Prostate gland (tissue), 2 donors: ENCODE measurements around the gene NCAM1. TPM values are rescaled to one million over a fixed set of nuclear protein-coding genes. Genes with fewer than 3 reads are reported as not detected.

Source experiments
- DNase-seq: peaks from one replicate; pipeline ENCODE4 v3.0.0-alpha.2; 2019; ENCODE audit warnings: low spot score
- H3K27ac ChIP-seq, 2 donors: fragments of 200-600 bp; sonication (generic); 2 replicates each; pipeline ENCODE4 v1.5.1; 2017 to 2019
- H3K27me3 ChIP-seq: fragments of 200-600 bp; sonication (generic); replicated peaks from 2 replicates; pipeline ENCODE4 v1.5.1; 2019; ENCODE audit not compliant: insufficient read depth
- H3K36me3 ChIP-seq, 2 donors: fragments of 200-600 bp; sonication (generic); 1 replicate in 1 of 2; 2 replicates in 1 of 2; pipeline versions ENCODE4 v1.5.1 to v1.8.1; 2017 to 2019
- H3K4me1 ChIP-seq: fragments of 200-600 bp; sonication (generic); replicated peaks from 2 replicates; pipeline ENCODE4 v1.5.1; 2019
- H3K4me3 ChIP-seq, 2 donors: fragments of 200-600 bp; sonication (generic); 2 replicates each; pipeline ENCODE4 v1.5.1; 2017 to 2019
- H3K9me3 ChIP-seq: fragments of 200-600 bp; sonication (generic); 2 replicates; pipeline ENCODE4 v1.5.1; 2017
- POLR2A ChIP-seq: fragments of 450-650 bp; IDR thresholded peaks from one replicate; pipeline ENCODE4 v1.6.1; 2016; ENCODE audit warnings: antibody characterized with exemption, mild to moderate bottlenecking
- POLR2AphosphoS5 ChIP-seq: sonication (generic); formaldehyde crosslinking; IDR thresholded peaks from one replicate; pipeline ENCODE4 v1.6.1; 2017; ENCODE audit warnings: antibody characterized with exemption
- WGBS: methylation state at CpG from one replicate; pipeline ENCODE4 v1.1.5; 2018; 5-methylcytosine and 5-hydroxymethylcytosine counted together
- intact Hi-C: fragments of 100-400 bp; cut with DNase I; formaldehyde crosslinking; loops from one replicate; pipeline ENCODE4 v1.14.2; 2022
- total RNA-seq, 2 donors: library from RNA; depleted of rRNA; stranded (reverse); fragments of >200 nt; gene quantifications; one replicate each; pipeline ENCODE4 v1.1.0, GENCODE V29; 2016
- TF ChIP-seq, protein P1 (sequence below), 4 experiments: fragments of 200-600 bp in 2 of 4; fragments of 450-650 bp in 2 of 4; sonication (generic) in 2 of 4; IDR thresholded peaks; 1 replicate in 3 of 4; 2 replicates in 1 of 4; pipeline ENCODE4 v1.5.1; 2016 to 2019; ENCODE audit warnings: antibody characterized with exemption in 4 of 4, mild to moderate bottlenecking in 2 of 4, moderate library complexity in 2 of 4

Gene NCAM1
- total RNA-seq, 2 donors from 2014 or later, result 3.8 to 39.7 TPM

DNA sequence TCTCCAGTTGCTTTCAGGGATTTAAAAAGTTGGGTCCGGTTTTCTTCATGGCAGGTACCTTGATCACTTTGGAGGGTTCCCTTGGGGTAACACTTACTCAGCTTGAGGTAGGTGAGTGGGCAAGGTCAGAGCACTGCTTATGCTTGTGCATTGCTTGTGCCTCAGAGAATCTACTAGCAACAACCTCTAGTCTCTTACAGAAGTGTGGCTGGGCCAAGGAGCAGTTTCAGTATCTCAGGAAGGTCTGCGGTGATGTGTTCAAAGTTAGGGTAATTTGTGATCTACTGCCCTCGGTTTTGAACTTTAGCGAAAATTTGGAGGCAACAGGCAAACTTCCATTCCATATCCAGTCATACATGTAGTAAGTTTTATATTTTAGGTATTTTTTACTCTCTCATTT is 62.8 kb downstream of the NCAM1 start:
- intact Hi-C loops, result no loop called here
- TF ChIP-seq, protein P1, sequence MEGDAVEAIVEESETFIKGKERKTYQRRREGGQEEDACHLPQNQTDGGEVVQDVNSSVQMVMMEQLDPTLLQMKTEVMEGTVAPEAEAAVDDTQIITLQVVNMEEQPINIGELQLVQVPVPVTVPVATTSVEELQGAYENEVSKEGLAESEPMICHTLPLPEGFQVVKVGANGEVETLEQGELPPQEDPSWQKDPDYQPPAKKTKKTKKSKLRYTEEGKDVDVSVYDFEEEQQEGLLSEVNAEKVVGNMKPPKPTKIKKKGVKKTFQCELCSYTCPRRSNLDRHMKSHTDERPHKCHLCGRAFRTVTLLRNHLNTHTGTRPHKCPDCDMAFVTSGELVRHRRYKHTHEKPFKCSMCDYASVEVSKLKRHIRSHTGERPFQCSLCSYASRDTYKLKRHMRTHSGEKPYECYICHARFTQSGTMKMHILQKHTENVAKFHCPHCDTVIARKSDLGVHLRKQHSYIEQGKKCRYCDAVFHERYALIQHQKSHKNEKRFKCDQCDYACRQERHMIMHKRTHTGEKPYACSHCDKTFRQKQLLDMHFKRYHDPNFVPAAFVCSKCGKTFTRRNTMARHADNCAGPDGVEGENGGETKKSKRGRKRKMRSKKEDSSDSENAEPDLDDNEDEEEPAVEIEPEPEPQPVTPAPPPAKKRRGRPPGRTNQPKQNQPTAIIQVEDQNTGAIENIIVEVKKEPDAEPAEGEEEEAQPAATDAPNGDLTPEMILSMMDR (IDR thresholded peaks at IDR 0.05), result no peak
- TF ChIP-seq POLR2AphosphoS5, result no peak
- Histone ChIP-seq H3K4me3 (no peak overlapping the region), H3K9me3 (no peaks in the 10 kb centered on the region), H3K4me1 (no peaks in the 10 kb centered on the region), H3K36me3 (no peaks in the 10 kb centered on the region), H3K27ac (no peak overlapping the region), H3K27me3 (no peaks in the 10 kb centered on the region)
- DNase-seq, result no peak
- 97% methylated on average over 4 of the region's 4 CpGs for WGBS

DNA sequence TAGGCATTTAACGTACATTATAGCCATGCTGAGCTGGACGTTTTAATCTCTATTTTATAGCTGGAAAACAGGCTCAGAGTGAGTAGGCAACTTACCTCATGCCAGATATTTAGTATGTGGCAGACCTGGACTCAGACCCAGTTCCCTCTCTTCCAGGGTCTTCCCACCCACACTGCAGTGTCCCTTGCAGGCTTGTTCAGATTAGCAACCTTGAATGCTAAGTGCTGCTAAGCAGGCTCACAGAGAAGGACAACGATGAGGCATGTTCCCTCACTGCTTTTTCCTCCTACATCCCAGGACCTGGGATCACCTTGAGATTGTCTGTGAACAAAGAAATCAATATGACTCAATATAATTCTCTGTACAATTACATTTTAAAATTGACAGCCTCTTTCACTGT is 65.6 kb downstream of the NCAM1 start:
- 60% methylated on average over 3 of the region's 3 CpGs for WGBS
- H3K36me3 ChIP-seq, result no peaks in the 10 kb centered on the region
- no peak for DNase-seq
- TF ChIP-seq, protein P1 (IDR thresholded peaks at IDR 0.05), result no peak
- no peak for TF ChIP-seq POLR2AphosphoS5
- TF ChIP-seq POLR2A, result no peak
- no peaks in the 10 kb centered on the region for H3K4me1 ChIP-seq
- no peaks in the 10 kb centered on the region for H3K9me3 ChIP-seq
- H3K4me3 ChIP-seq, result no peak overlapping the region
- intact Hi-C loops, result no loop called here
- no peaks in the 10 kb centered on the region for H3K27me3 ChIP-seq
- no peak overlapping the region for H3K27ac ChIP-seq

DNA sequence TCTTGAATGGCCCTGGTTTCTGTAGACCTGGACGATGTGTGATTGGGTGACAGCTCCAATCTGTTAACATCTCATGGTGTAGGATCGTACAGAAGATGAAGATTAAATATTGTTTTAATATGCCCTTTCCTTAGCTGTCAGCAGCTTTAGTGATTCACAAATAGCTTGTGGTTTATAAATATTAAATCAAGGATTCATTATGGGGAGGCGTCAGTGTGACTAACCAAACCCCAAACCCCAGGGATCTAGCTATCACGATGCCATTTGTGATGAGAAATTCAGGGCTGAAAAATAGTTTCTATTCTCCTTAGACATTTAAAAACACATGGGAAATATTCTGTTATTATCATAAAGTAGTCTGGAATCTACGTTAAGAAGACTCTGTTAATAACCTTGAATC is 73.4 kb downstream of the NCAM1 start:
- Histone ChIP-seq H3K27ac (no peak overlapping the region), H3K4me1 (no peaks in the 10 kb centered on the region), H3K4me3 (no peak overlapping the region), H3K9me3 (no peaks in the 10 kb centered on the region), H3K27me3 (no peaks in the 10 kb centered on the region), H3K36me3 (no peaks in the 10 kb centered on the region)
- 79% methylated on average over 5 of the region's 5 CpGs for WGBS
- no peak for DNase-seq
- no peak for TF ChIP-seq POLR2A
- intact Hi-C loops, result no loop called here

DNA sequence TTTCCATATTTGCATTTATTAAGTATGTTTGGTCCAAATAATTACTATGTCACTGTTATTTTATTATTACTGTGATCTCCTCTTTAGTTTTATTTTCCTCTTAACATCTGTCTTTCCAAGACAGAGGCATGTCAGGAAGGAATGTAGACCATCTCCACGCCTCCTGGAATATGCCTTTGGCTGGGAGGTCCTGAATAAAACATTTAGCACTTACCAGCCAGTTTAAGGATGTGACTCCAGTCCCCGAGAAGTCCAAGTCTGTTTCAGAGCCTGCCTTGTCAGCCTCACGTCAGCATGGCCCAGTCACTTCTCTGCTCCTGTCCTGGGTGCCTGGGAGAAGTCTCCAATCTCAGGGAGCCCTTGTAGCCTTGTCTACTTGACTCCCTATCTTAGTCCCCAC is 74.5 kb downstream of the NCAM1 start:
- no peak overlapping the region for H3K4me3 ChIP-seq
- H3K27me3 ChIP-seq, result no peaks in the 10 kb centered on the region
- H3K27ac ChIP-seq, result no peak overlapping the region
- intact Hi-C loops, result no loop called here
- no peaks in the 10 kb centered on the region for H3K36me3 ChIP-seq
- WGBS, result 95% methylated on average over 3 of the region's 3 CpGs
- H3K4me1 ChIP-seq, result no peaks in the 10 kb centered on the region
- DNase-seq, result no peak
- no peaks in the 10 kb centered on the region for H3K9me3 ChIP-seq
- no peak for TF ChIP-seq POLR2AphosphoS5
- no peak for TF ChIP-seq POLR2A
- TF ChIP-seq, protein P1 (IDR thresholded peaks at IDR 0.05), result no peak

DNA sequence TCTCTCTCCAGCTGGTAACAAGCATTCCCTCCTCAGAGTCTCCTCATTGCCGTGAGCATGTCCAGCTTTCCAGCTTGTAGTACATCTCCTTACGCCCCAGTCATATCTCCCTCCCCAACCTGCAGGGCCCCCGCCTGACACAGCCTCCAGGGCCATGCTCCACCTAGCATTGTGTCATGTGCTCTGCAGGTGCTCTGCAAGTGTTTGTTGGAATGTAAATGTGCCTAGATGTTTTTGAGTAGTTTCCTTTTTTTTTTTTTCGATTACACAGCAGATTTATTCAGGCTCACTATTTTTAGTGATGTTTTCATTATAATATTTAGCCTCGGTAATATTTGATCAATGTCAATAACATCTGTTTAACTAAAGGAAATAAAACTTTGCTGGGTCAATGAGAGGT is 82.5 kb downstream of the NCAM1 start:
- no peak for DNase-seq
- Histone ChIP-seq H3K27ac (no peak overlapping the region), H3K36me3 (no peaks in the 10 kb centered on the region), H3K27me3 (no peaks in the 10 kb centered on the region), H3K9me3 (no peaks in the 10 kb centered on the region), H3K4me3 (no peak overlapping the region), H3K4me1 (no peaks in the 10 kb centered on the region)
- intact Hi-C loops, result no loop called here
- TF ChIP-seq, protein P1 (IDR thresholded peaks at IDR 0.05), result no peak
- no peak for TF ChIP-seq POLR2A
- TF ChIP-seq POLR2AphosphoS5, result no peak
- WGBS, result 78% methylated on average over 5 of the region's 5 CpGs
